HG03196 (cell line): ENCODE data around the gene TIPIN.
"Not testable (repeated sequence)": the region's sequence is repeated elsewhere in the genome, so short reads cannot be mapped to it uniquely, and the experiment has no call there.

Experiments used
- ATAC-seq: cut with Tn5 transposase; IDR thresholded peaks from one replicate; pipeline ENCODE4 v1.9.1; 2021; ENCODE audit not compliant: unreplicated experiment

TIPIN gene, protein sequence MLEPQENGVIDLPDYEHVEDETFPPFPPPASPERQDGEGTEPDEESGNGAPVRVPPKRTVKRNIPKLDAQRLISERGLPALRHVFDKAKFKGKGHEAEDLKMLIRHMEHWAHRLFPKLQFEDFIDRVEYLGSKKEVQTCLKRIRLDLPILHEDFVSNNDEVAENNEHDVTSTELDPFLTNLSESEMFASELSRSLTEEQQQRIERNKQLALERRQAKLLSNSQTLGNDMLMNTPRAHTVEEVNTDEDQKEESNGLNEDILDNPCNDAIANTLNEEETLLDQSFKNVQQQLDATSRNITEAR

DNA sequence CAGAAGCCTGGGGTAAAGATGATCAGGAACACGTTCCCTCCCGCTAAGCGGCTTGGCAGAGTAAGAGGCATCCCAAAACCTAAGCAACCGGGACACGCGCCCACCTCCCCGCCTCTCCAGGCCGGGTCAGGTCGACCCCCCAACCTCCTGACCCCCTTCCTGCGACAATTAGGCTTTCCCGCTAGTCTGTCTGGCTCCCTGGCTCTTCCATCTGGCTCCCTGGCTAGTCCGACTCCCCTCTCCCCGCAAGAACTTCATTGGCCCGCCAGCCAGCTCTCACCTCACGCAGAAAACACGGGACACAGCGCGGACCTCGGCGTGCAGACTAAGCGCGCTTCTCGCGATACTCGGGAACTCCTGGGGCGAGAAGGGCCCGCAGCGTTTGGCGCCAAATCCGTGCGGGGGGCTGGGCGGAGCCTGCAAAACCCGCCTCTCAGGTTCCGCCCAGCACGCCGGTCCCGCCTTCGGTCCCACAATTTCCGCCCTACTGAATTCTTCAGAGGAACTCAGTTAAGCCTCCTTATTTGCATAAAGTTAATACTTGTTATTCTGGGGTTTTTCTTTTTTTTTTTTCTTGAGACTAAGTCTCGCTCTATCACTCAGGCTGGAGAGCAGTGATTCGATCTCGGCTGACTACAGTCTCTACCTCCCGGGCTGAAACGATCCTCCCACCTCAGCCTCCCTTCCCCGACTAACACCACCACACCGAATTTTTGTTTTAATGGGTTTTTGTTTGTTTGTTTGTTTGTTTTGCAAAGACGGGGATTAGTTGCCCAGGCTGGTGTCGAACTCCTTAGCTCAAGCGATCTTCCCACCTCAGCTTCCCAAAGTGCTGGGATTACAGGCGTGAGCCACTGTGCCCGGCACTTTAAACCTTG is at the start of gene TIPIN:
Gene TIPIN, minus strand, starts transcription at position 327 of the 878 bp plus-strand sequence. CDS start 3,738 bp downstream, outside the sequence.
- peak; percentile 95 for ATAC-seq

- ATAC-seq, result no peak
Measured at GRCh38 chr15:66405615-66406014, 49.1 kb upstream of the TIPIN start.

DNA sequence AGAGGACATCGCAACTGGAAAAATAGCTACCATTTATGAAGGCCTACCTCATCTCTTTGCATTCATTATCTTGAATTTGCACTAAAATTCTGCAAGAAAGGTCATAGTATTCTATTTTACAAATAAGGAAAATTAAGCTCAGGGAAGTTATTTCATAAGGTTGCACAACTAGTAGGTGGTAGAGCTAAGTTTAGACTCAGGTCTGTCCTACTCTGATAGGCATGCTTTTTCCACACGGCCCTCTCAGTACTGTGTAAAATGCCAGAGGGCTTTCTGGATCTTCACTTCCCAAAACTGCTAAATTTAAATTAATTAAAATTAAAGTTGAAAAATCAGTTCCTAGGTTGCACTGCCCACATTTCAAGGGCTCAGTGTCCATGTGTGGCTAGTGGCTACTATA is 48.5 kb upstream of the TIPIN start:
- ATAC-seq, result no peak

GRCh38 chr15:66404532-66404931 is 48.0 kb upstream of the TIPIN start:
- no peak for ATAC-seq

DNA sequence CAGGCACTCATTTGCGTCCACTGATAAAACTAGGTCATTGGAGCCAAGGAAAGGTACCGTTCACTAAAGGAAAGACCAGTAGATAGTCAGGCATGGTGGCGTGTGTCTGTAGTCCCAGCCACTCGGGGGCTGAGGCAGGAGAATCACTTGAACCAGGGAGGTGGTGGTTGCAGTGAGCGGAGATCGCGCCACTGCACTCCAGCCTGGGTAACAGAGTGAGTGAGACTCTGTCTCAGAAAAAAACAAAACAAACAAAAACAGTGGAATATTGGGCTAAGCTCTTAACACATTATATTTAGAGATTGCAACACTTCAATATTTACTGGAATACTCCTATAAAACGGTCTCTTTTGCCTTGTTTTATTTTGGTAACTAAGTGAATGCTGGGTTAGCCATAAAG is 47.6 kb upstream of the TIPIN start:
- ATAC-seq, result no peak

DNA sequence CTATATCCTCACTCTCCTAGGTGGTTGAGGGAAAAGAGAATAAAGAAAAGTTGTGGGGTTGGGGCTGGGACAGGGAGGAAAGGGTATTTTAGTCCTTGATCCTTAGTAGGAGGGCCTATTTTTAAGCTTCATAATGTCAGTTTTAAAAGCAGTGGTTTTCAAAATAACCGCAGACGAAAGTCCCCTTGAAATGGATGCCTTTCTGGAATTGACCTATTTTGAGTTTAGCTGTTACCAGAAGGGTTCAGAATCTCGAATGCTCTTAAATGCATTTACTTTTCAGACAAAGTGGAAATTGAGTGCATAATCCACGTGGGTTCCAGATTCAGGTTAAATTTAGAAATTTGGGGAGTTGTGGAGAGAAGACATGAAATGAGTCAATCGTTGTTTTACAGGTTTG is 46.8 kb upstream of the TIPIN start:
- no peak for ATAC-seq

DNA sequence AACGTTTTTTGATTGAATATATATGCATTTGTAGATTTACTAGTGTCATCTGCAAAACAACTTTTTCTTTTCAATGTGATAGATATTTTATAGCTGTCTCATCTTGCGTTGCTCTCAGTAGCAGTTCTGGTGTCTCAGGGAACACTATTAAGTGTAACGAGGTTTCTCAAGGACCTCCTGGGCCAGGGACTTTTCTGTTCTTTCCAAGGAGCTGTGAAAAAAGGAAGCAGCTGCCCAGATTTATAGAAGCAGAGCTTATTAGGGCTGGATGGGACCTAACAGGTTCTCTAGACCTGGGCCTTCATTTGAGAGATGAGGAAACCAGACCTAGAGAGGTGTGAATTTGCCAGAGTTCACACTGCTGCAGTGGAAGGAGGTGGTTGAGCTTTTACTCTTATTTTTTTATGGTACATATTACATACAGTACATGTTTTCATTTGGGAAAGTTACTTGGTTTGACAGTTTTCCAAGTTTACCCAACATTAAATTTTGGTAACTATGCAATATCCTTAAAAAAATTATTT is 46.3 kb upstream of the TIPIN start:
- ATAC-seq, result no peak

DNA sequence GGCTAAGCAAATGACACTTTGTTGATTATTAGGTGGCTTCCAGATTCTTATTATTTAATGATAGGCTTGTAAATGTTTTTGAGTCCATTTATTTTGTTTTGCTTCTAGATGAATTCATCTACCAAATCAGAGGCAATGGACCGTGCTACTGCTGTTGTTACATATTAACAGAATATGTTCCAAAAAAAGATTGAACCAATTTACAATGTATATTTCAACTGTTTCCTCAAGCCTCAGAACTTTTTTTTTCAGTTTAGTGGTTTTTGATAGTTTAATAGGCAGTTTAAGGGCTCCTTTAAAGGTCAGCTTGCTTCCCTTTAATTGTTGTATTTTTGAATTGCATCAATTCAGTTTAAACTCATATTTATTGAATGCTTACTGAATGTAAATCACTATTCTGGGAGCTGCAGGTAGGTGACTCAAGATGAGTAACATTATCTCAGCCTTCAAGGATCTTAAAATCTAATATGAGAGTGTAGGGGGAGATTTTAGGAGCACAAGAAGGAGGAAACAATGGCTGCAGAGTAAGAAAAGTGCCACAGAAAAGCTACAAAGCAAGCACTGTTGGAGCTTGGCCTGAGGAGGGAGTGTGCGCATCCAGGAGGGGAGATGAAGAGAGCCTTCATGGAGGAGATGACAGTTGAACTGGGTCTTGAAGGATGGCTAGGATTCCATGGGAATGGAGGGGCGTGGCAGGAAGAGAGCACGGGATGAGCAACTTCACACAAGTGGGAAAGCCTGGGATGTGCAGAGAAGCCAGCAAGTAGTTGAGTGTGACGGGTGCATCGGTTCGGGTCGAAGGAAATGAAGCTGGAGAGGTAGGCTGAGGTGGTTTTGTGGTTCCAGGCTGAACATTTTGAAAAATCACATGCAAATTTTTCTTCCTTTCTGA is 44.9 kb upstream of the TIPIN start:
- ATAC-seq, result no peak

DNA sequence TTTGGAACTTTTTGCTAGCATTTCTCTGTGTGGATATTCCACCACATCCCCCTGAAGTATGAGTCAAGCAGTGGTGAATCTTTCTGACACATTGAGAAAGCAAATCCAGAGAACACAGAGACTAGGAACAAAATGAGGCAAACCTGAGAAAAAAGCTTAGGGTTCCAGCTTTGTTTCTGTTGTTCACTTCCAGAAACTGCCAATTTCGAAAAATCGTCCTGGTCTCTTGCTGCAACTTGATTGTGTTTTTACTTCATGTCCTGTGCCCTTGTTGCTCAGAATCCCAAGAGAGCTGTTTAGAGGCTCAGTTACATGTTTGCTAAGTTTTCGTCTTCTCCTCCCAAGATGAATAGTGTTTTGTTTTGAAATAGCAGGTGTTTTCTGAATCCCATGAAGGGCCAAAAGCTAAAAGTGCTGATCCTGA is 43.9 kb upstream of the TIPIN start:
- ATAC-seq, result no peak

- ATAC-seq, result no peak
Measured at GRCh38 chr15:66399276-66399675, 42.8 kb upstream of the TIPIN start.

GRCh38 chr15:66394915-66395314 is 38.4 kb upstream of the TIPIN start:
- ATAC-seq, result no peak

DNA sequence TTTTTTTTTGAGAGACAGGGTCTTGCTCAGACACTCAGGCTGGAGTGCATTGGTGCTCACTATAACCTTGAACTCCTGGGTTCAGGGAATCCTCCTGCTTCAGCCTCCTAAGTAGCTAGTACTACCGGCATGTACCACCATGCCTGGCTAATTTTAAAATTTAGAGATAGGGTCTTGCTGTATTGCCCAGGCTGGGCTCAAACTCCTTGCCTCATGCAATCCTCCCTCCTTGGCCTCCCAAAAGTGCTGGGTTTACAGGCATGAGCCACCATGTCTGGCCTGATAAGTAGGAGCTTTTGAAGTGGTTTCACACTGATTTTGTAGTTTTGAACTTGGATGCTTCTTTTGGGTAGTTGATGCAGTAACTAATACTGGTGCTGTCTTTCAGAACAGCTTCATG is 38.0 kb upstream of the TIPIN start:
- no peak for ATAC-seq

GRCh38 chr15:66393037-66393436 is 36.6 kb upstream of the TIPIN start:
- not testable (repeated sequence) for ATAC-seq

DNA sequence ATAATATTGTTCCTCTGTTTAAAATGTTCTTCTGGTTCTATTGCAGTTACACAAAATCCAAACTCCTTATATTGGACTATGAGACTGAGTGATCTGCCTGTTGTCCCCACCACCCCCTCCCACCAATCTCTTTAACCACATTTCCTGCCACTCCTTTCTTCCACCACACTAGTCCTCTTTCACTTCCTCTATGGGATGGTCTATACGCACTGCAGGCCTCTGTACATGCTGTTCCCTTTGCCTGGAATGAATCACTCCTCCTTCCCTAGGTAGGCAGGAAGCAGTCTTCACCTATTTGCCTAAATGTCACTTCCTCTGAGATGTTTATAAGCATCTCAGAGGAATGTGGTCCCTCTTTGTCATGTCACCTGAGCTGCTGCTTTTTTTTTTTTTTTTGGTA is 34.2 kb upstream of the TIPIN start:
- ATAC-seq, result no peak

- no peak for ATAC-seq
Measured at GRCh38 chr15:66389859-66390381, 33.4 kb upstream of the TIPIN start.

GRCh38 chr15:66389098-66389858 is 32.8 kb upstream of the TIPIN start:
- no peak for ATAC-seq

DNA sequence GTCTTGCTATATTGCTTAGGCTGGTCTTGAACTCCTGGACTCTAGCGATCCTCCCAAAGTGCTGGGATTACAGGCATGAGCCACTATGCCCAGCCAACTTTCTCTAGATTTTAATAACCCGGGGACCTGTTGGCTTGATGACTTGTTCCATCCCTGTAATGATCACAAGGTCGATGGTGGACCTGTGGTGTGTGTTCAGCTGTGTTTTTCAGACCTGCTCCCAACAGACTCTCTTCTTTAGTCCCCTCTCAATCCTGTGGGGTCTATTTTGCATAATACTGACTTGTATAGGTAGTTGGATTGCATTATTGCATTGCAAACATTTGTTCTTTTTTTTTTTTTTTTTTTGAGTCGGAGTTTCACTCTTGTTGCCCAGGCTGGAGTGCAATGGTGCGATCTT is 32.1 kb upstream of the TIPIN start:
- no peak for ATAC-seq

DNA sequence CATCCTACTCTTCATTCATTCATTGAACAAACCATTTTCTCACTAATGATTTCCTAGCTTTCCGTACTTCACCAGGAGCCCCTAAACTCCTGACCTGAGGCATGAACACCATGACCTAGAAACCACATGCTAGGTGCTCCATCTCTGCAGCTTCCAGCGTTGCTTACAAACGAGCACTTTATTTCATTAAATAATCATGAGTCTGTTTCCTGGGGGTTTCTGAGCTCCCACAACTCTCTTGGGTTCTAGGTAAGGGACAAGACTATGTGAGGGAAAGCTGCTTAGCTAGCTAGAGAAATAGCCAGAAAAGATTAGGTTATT is 31.5 kb upstream of the TIPIN start:
- no peak for ATAC-seq

DNA sequence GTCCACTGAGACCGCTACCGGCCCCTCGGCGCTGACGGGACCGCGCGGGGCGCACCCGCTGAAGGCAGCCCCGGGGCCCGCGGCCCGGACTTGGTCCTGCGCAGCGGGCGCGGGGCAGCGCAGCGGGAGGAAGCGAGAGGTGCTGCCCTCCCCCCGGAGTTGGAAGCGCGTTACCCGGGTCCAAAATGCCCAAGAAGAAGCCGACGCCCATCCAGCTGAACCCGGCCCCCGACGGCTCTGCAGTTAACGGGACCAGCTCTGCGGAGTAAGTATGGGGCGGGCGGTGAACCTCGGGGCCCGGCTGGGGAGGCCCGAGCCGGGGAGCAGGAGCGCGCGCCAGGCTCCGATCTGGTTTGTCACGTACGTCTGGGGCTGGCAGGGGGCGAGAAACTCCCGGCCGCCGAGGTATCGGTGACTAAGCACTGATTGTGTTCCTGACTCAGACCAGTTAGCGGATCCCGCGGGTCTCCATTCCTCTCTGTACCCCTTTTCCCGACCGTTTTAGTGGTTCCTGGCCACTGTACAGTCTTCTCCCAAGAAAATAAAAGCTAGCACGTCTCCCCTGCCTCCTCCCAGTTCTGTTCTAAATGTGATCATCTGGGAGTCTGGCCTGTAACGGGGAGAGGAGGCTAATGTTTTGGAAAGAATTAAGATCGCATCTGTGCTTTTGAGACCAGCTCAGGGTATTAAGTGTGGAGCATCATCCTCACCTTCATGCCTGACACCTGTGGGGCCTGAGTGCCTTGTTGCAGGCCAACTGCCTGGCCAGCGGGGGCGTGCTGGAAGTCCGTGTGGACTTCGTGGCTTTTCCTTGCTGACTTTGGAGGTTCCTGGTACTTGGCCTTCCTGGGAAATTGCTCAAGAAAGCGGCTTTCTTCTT is 30.9 kb upstream of the TIPIN start:
- peak; percentile 26 for ATAC-seq
